Kidney (tissue), 14 donors: ENCODE data around the gene TUBAL3. TPM values are rescaled to one million over a fixed set of nuclear protein-coding genes. Genes with fewer than 3 reads are reported as not detected.

Experiments
- DNase-seq, 5 donors: peaks; one replicate each; pipeline ENCODE4 v3.0.0-alpha.2; 2013 to 2020
- FAIRE-seq: peaks from 2 replicates; lab custom pipeline; 2012; peaks lifted over from hg19 to GRCh38; lab: Jason Lieb, UNC
- H3K27ac ChIP-seq, 2 donors: one replicate each; pipeline ENCODE4 v1.7.0; 2013; ENCODE audit warnings: low read depth in 2 of 2, low read length in 2 of 2, inconsistent platforms in 1 of 2
- H3K27me3 ChIP-seq: one replicate; pipeline ENCODE4 v1.7.1; 2013; ENCODE audit warnings: low read length, inconsistent platforms; ENCODE audit not compliant: control insufficient read depth, insufficient read depth
- H3K36me3 ChIP-seq, 3 donors: one replicate each; pipeline versions ENCODE4 v1.7.0 to v1.7.1; 2013; ENCODE audit warnings: low read length in 3 of 3, control low read depth in 1 of 3, inconsistent platforms in 1 of 3; ENCODE audit not compliant: insufficient read depth in 3 of 3, control insufficient read depth in 2 of 3
- H3K4me1 ChIP-seq, 3 donors: one replicate each; pipeline versions ENCODE4 v1.7.0 to v1.7.1; 2013; ENCODE audit warnings: low read length in 3 of 3, inconsistent platforms in 1 of 3, low read depth in 1 of 3; ENCODE audit not compliant: control insufficient read depth in 2 of 3, insufficient read depth in 2 of 3
- H3K4me3 ChIP-seq, 3 donors: one replicate each; pipeline versions ENCODE4 v1.7.0 to v1.8.1; 2013; ENCODE audit warnings: low read length in 3 of 3, control low read depth in 1 of 3, inconsistent platforms in 1 of 3
- H3K9ac ChIP-seq, 3 donors: one replicate each; pipeline versions ENCODE4 v1.7.0 to v1.7.1; 2013; ENCODE audit warnings: low read length in 3 of 3, control low read depth in 1 of 3, inconsistent platforms in 1 of 3
- H3K9me3 ChIP-seq, 3 donors: one replicate each; pipeline versions ENCODE4 v1.7.0 to v1.7.1; 2013; ENCODE audit warnings: low read length in 3 of 3, control low read depth in 1 of 3, inconsistent platforms in 1 of 3; ENCODE audit not compliant: control insufficient read depth in 2 of 3, insufficient read depth in 1 of 3
- intact Hi-C: fragments of 100-400 bp; cut with DNase I; formaldehyde crosslinking; loops from one replicate; pipeline ENCODE4 v1.11.1; 2022
- polyA plus RNA-seq: library from polyadenylated mRNA; stranded (reverse); fragments of 350-450 nt; fragmentation: Illumina TruSeq; extraction: RNeasy Lipid Tissue Mini Kit (QIAGEN cat#74804); gene quantifications from one replicate; pipeline ENCODE4 v1.2.3, GENCODE V29; 2014; ENCODE audit warnings: low read depth, low replicate concordance; ENCODE audit not compliant: insufficient read depth
- total RNA-seq: library from RNA; stranded (reverse); fragmentation: NEBNext Ultra II Directional; extraction: Animal tissue kit (Norgen Biotek cat#: 25700); gene quantifications from one replicate; pipeline ENCODE4 v1.2.1, GENCODE V29; 2021
- TF ChIP-seq, protein P1 (sequence below): IDR thresholded peaks from 3 replicates; pipeline ENCODE4 v1.5.1; 2012; ENCODE audit warnings: mild to moderate bottlenecking, moderate library complexity, borderline replicate concordance; ENCODE audit not compliant: insufficient read depth; ENCODE audit errors: extremely low read depth
- donor health status: control.
- donor health status: control.
- donor health status: control.
- donor health status: control.
- donor health status: control.
- donor health status: DM: yes; HTN: yes; CAD: no.
- donor health status: Normal renal cell carcinoma (clear cell type).

TUBAL3 gene
- total and polyA plus RNA-seq, 2 donors from 2014 or later: 0.44 to 10.8 TPM

DNA sequence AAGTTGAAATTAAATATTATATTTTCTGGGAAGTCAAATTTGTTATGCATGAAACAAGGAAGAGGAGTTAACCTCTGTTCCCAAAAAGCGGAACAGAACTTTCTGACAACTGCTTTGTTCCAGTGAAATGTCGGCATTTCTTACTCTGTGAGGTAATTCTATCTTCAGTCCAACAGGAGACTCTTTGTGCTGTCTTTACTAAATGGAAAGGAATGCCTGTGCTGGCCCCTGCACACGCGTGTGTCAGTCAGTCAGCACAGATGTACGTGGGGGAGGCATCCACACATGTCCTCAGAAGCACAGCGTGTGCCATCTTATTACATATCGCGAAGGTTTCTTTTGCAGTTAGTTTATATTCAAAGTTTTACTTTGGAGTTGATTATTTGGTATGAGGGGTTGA lies 45.2 kb upstream of the TUBAL3 start:
- TF ChIP-seq, protein P1, sequence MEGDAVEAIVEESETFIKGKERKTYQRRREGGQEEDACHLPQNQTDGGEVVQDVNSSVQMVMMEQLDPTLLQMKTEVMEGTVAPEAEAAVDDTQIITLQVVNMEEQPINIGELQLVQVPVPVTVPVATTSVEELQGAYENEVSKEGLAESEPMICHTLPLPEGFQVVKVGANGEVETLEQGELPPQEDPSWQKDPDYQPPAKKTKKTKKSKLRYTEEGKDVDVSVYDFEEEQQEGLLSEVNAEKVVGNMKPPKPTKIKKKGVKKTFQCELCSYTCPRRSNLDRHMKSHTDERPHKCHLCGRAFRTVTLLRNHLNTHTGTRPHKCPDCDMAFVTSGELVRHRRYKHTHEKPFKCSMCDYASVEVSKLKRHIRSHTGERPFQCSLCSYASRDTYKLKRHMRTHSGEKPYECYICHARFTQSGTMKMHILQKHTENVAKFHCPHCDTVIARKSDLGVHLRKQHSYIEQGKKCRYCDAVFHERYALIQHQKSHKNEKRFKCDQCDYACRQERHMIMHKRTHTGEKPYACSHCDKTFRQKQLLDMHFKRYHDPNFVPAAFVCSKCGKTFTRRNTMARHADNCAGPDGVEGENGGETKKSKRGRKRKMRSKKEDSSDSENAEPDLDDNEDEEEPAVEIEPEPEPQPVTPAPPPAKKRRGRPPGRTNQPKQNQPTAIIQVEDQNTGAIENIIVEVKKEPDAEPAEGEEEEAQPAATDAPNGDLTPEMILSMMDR: peak; percentile 6
- FAIRE-seq (no peak), DNase-seq (peak in 4 of 5 donors; percentile 52 to 80 (median 70))
- H3K4me1 ChIP-seq: peaks cover 0 to 7% (median 0%) of the 10 kb centered on the region in 3 donors
- intact Hi-C loops: loop anchor here (10.0 kb wide), 1 partner anchor 425 kb away; no protein-coding TSS in a partner anchor
- H3K27ac ChIP-seq: peak overlapping the region; percentile 33 to 73
- H3K9me3 ChIP-seq: no peaks in the 10 kb centered on the region
- peak overlapping the region; percentile 21 to 46 (median 43) for H3K9ac ChIP-seq
- no peaks in the 10 kb centered on the region for H3K27me3 ChIP-seq
- H3K4me3 ChIP-seq: peak overlapping the region; percentile 37 to 99 (median 89)
- H3K36me3 ChIP-seq: peaks cover 7 to 27% (median 19%) of the 10 kb centered on the region in 3 donors

DNA sequence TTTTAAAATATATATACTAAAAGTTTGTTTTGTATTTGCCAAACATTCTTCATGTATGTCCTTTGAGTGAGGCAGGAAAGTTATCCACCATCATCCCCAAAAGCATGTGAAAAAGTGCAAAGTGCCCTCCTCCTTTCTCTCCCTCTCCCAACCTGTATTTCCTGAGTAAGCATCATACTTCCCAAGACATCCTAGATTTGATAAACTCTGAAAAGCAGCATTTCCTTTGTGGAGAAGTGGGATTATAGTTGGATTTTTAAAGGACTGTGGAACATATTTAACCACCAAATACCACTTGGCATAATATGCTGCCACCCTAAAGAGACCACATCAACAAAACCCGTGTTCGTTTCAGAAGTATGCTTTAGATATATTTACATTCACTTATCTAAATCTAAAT lies 44.6 kb upstream of the TUBAL3 start:
- Histone ChIP-seq H3K4me3 (peak overlapping the region; percentile 89 to 99 (median 93)), H3K4me1 (peaks cover 0 to 7% (median 0%) of the 10 kb centered on the region in 3 donors), H3K27me3 (no peaks in the 10 kb centered on the region), H3K27ac (peak overlapping the region; percentile 53 to 85), H3K36me3 (peaks cover 4 to 21% (median 16%) of the 10 kb centered on the region in 3 donors), H3K9me3 (no peaks in the 10 kb centered on the region), H3K9ac (peak overlapping the region; percentile 43 to 68 (median 58))
- TF ChIP-seq, protein P1: no peak
- intact Hi-C loops: loop anchor here (10.0 kb wide), 1 partner anchor 426 kb away; no protein-coding TSS in a partner anchor
- no peak for FAIRE-seq
- DNase-seq: no peak

DNA sequence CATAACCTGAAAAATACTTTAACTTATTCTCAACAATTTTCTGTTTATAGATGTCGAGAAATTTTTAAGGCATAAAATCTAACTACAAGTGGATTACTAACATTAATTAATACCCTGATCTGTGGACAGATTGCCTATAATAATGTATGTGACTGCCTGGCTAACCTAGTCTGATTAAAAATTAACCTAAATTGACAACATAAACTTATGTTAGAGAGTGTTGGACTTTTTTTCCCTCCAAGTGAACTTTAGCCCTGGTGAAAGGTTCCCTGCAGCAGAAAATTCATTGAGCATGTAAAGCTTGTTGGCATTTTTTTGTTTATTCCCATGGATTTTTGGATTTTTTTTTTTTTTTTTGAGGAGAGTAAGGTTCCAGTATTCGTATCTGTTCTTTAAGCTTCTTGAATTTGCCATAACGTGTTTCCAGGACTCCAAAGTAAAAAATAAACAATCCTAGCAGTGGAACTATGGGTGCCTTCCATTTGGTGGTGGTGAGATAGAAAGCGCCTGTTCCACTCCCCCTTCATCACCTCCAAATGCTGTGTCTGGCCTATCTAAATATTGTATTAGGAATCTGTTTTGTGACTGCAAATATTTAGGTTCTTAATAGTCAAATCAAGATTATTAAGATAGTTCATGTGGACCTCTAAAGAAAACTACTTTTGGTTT lies 43.8 kb upstream of the TUBAL3 start:
- intact Hi-C loops: loop anchor here (10.0 kb wide), 1 partner anchor 426 kb away; no protein-coding TSS in a partner anchor
- Histone ChIP-seq H3K36me3 (peaks cover 4 to 14% (median 12%) of the 10 kb centered on the region in 3 donors), H3K9me3 (no peaks in the 10 kb centered on the region), H3K4me1 (peaks cover 0 to 7% (median 0%) of the 10 kb centered on the region in 3 donors), H3K4me3 (peak overlapping the region; percentile 89 to 99 (median 93)), H3K27ac (peak overlapping the region; percentile 65 to 85), H3K27me3 (no peaks in the 10 kb centered on the region), H3K9ac (peak overlapping the region; percentile 68 to 89 (median 81))
- DNase-seq (peak in 2 of 5 donors; percentile 68 to 72), FAIRE-seq (peak; percentile 84)
- TF ChIP-seq, protein P1: no peak
